HG03378 (cell line): Measurements from ENCODE around the gene TNRC6B.
"Not testable (repeated sequence)": the region's sequence is repeated elsewhere in the genome, so short reads cannot be mapped to it uniquely, and the experiment has no call there.

Experiments
- ATAC-seq: cut with Tn5 transposase; IDR thresholded peaks from one replicate; pipeline ENCODE4 v1.9.1; 2021; ENCODE audit warnings: mild to moderate bottlenecking, moderate library complexity; ENCODE audit not compliant: unreplicated experiment

Gene TNRC6B

GRCh38 chr22:40348025-40348658 lies 170.4 kb downstream of the TNRC6B start:
- no peak for ATAC-seq

DNA sequence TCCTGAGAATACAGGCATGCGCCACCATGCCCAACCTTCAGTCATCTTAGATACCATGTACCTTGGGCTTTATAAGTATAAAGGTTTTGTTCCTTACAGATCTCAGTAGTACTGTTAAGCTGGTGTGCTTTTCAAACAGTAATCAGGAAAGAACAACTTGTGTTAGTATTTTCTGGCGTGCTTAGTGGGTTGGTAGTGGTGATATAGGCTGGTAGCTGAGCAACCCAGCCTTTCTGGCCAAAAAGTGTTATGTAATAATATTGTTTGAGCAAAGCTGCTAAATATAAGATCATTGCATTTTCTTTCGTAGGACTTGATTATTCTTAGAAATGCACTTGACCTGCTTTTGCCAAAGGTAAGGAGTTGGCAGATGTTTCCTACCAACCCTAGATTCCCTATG lies 175.0 kb downstream of the TNRC6B start:
- ATAC-seq = no peak

DNA sequence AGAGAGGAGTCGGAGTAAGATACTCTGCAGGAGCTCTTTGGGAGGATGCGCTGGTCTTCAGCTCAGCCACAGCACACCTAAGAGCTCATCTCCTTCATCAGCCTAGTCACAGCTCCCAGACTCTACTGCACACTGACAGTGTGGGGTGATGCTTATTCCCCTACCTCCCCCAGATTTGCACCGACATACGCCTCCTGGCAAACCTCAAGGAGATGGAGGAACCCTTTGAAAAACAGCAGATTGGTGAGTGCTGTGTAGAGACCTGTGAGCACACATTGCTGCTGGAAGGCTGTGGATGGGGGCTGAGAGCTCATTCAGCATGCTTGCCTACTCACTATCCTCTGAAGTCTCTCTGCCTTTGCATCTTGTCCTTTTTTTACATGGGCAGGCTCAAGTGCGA lies 183.4 kb downstream of the TNRC6B start:
- ATAC-seq = no peak

GRCh38 chr22:40363059-40363458 lies 185.3 kb downstream of the TNRC6B start:
- ATAC-seq = no peak

- no peak for ATAC-seq
These were observed 186.7 kb downstream of the TNRC6B start for GRCh38 chr22:40364431-40364830.

GRCh38 chr22:40366068-40366467 lies 188.3 kb downstream of the TNRC6B start:
- ATAC-seq = no peak

DNA sequence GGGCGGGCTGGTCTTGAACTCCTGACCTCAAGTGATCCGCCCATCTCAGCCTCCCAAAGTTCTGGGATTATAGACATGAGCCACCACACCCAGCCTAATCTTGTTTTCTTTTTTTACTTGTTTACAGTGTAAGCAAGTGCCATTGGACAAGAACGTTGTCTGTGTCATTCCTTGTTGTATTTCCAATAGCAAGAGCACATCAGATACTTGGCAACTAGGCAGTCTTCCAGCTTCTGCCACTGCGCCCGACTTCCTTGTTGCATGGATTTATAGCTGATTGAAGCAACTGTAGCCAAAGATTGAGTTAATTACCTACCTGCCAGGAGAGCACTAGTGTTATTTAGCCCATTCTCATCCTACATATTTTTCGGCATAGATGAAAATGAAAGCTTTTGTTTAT lies 189.6 kb downstream of the TNRC6B start:
- no peak for ATAC-seq

GRCh38 chr22:40368016-40368415 lies 190.3 kb downstream of the TNRC6B start:
- no peak for ATAC-seq

- no peak for ATAC-seq
These were observed 191.1 kb downstream of the TNRC6B start for GRCh38 chr22:40368836-40369235.

DNA sequence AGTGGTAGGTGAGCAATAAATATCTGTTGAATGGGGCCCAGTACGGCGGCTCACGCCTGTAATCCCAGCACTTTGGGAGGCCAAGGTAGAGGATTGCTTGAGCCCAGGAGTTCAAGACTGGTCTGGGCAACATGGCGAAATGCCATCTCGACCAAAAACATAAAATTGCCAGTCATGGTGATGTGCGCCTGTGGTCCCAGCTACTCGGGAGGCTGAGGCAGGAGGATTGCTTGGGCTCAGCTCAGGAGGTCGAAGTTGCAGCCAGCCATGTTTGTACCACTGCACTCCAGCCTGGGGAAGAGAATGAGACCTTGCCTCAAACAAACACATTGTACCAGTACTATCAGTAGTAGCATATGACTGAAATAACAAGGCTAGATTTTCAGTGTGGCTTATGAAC lies 196.8 kb downstream of the TNRC6B start:
- no peak for ATAC-seq

DNA sequence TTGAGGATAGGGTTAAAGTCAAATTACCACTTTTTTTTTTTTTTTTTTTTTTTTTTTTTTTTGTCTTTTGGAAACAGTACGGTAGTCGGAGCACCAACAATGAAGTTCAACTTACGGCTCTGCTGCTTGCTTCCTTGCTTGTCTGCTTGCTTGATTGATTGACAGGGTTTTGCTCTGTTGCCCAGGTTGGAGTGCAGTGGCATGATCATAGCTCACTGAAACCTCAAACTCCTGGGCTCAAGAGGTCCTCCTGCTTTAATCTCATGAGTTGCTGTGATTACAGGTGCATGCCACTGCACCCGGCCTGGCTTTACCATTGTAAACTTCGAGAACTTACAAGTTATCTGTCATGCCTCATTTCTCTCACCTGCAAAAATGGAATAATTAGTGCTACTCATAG lies 198.4 kb downstream of the TNRC6B start:
- no peak for ATAC-seq

GRCh38 chr22:40377931-40378330 lies 200.2 kb downstream of the TNRC6B start:
- ATAC-seq = no peak

DNA sequence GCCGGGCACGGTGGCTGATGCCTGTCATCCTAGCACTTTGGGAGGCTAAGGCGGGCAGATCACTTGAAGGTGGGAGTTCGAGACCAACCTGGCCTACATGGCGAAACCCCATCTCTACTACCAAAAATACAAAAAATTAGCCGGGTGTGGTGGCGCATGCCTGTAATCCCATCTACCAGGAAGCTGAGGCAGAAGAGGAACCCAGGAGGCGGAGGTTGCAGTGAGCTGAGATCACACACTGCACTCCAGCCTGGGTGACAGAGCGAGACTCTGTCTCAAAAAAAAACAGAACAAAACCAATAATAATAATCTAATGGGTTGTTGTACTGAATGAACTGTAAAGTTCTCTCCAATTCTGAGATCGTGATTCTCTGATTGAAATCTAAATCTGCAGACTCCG lies 200.7 kb downstream of the TNRC6B start:
- not testable (repeated sequence) for ATAC-seq

GRCh38 chr22:40381461-40381860 lies 203.7 kb downstream of the TNRC6B start:
- no peak for ATAC-seq

DNA sequence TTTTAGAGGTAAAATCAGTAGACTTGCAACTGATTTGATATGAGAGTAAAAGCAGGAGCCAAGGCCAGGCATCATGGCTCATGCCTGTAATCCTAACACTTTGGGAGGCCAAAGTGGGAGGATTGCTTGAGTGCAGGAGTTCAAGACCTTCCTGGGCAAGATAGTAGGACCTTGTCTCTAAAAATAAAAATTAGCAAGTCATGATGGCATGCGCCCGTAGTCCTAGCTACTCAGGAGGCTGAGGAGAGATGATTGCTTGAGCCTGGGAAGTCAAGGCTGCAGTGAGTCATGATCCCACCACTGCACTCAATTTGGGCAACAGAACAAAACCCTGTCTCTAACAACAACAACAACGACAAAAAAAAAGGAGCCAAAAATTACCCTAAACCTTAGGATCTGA lies 206.2 kb downstream of the TNRC6B start:
- no peak for ATAC-seq

DNA sequence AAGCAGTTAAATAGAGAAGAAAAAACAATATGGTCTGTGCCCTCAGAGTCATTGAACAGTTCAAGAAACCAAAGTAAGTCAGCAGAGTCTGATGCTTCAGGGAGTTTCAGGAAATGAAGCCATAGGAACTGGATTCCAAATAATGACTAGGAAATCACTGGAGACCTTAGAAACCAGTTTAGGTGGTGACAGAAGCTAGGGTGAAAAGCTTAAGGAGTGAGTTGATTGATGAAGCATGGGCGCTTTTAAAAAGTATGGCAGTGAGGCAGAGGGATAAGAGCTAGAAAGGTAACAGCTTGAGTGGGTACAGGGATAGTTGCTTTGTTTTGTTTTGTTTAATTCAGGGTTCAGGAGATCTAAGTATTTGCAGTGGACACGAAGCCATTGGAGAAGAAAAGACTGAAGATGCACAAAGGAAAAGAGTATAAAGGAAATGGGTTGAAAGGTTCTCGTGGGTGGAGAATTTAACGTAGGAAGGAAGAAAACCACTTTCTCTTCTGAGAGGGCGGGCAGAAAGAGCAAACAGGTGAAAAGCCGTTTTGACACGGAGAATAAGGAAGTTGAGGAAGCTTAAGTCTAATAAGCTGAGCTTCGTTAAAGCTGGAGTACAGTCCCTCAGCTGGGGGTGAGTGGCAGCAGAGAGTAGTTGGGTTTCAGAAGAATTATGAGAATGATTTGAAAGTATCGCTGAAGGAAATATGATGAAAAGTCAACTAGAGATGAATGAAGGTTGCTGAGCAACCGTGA lies 207.5 kb downstream of the TNRC6B start:
- no peak for ATAC-seq
